Endothelial cell of umbilical vein (primary cell): ENCODE data around the gene LANCL3. TPM values are rescaled to one million over a fixed set of nuclear protein-coding genes. Genes with fewer than 3 reads are reported as not detected.

ENCODE experiments used
- BruUV-seq: library from RNA; stranded (reverse); fragments of 400-500 nt; replicated peaks from 2 replicates; lab custom pipeline; 2021; lab: Mats Ljungman, UMichigan
- CTCF ChIA-PET: fragments of 300-600, 350-600 bp; sonication (Branson Sonifier 250); formaldehyde crosslinking; loops from one replicate; lab custom pipeline; 2021; ENCODE audit warnings: antibody characterized with exemption, inconsistent platforms; lab: Charles Lee
- POLR2A ChIA-PET: fragments of 300-600, 350-600 bp; sonication (Branson Sonifier 250); formaldehyde crosslinking; loops from one replicate; lab custom pipeline; 2021; ENCODE audit warnings: antibody characterized with exemption, inconsistent platforms; lab: Charles Lee
- DNase-seq: peaks from one replicate; pipeline ENCODE4 v3.0.0-alpha.2; 2011; ENCODE audit warnings: low read depth, low spot score
- FAIRE-seq: peaks from 2 replicates; lab custom pipeline; 2011; peaks lifted over from hg19 to GRCh38; lab: Jason Lieb, UNC
- H2AFZ ChIP-seq: 2 replicates; pipeline ENCODE4 v1.6.0; 2012; ENCODE audit warnings: low read depth, low read length, control low read depth, inconsistent platforms
- H3K27ac ChIP-seq: 2 replicates; pipeline ENCODE4 v1.5.1; 2011; ENCODE audit warnings: low read depth, mild to moderate bottlenecking, control low read depth, low read length, moderate library complexity; ENCODE audit not compliant: insufficient read depth
- H3K27me3 ChIP-seq, 2 experiments: 2 replicates each; pipeline versions ENCODE4 v1.6.0 to v1.6.1; 2011; ENCODE audit warnings: low read length in 2 of 2, mixed read lengths in 1 of 2; ENCODE audit not compliant: control insufficient read depth in 2 of 2, insufficient read depth in 2 of 2
- H3K36me3 ChIP-seq, 2 experiments: 2 replicates in 1 of 2; 3 replicates in 1 of 2; pipeline ENCODE4 v1.5.1; 2011; ENCODE audit warnings: low read length in 2 of 2, mild to moderate bottlenecking in 1 of 2, moderate library complexity in 1 of 2; ENCODE audit not compliant: control insufficient read depth in 2 of 2, insufficient read depth in 2 of 2; ENCODE audit errors: extremely low read depth in 1 of 2
- H3K4me1 ChIP-seq: 3 replicates; pipeline ENCODE4 v1.5.1; 2011; ENCODE audit warnings: mild to moderate bottlenecking, low read length; ENCODE audit not compliant: control insufficient read depth, insufficient read depth; ENCODE audit errors: extremely low read depth
- H3K4me2 ChIP-seq: 2 replicates; pipeline ENCODE4 v1.6.1; 2011; ENCODE audit warnings: low read length, control low read depth, mixed read lengths; ENCODE audit not compliant: insufficient read depth
- H3K4me3 ChIP-seq, 3 experiments: fragments of 200-600 bp in 1 of 3; sonication (generic), shearing (Covaris generic) in 1 of 3; replicated peaks in 1 of 3; 2 replicates each; pipeline ENCODE4 v1.5.1; 2011 to 2016; ENCODE audit warnings: control low read depth in 3 of 3, low read length in 3 of 3, mild to moderate bottlenecking in 2 of 3, inconsistent platforms in 1 of 3, low read depth in 1 of 3, moderate library complexity in 1 of 3; ENCODE audit not compliant: insufficient read depth in 1 of 3
- H3K79me2 ChIP-seq: 2 replicates; pipeline ENCODE4 v1.6.0; 2012; ENCODE audit warnings: low read length, inconsistent platforms; ENCODE audit not compliant: control insufficient read depth, insufficient read depth
- H3K9ac ChIP-seq: replicated peaks from 2 replicates; pipeline ENCODE3; 2011; ENCODE audit warnings: low read length, control low read depth; ENCODE audit not compliant: insufficient read depth; ENCODE audit errors: extremely low read depth
- H3K9me1 ChIP-seq: replicated peaks from 3 replicates; pipeline ENCODE4 v1.6.0; 2011; ENCODE audit warnings: mild to moderate bottlenecking, low read length; ENCODE audit not compliant: control insufficient read depth, insufficient read depth; ENCODE audit errors: extremely low read depth
- H3K9me3 ChIP-seq: replicated peaks from 2 replicates; pipeline ENCODE4 v1.5.1; 2012; ENCODE audit warnings: low read length, inconsistent platforms; ENCODE audit not compliant: control insufficient read depth, insufficient read depth
- H4K20me1 ChIP-seq: replicated peaks from 2 replicates; pipeline ENCODE3; 2011; ENCODE audit warnings: mild to moderate bottlenecking, low read length; ENCODE audit not compliant: control insufficient read depth, insufficient read depth; ENCODE audit errors: extremely low read depth
- EZH2 ChIP-seq: IDR thresholded peaks from 2 replicates; pipeline ENCODE4 v1.6.1; 2012; ENCODE audit warnings: borderline replicate concordance, low read depth, mild to moderate bottlenecking, moderate library complexity, low read length, inconsistent platforms; ENCODE audit not compliant: severe bottlenecking
- FOS ChIP-seq: IDR thresholded peaks from 2 replicates; pipeline ENCODE4 v1.6.1; 2011; ENCODE audit warnings: mild to moderate bottlenecking, low read length, moderate library complexity, borderline replicate concordance; ENCODE audit not compliant: insufficient read depth
- GATA2 ChIP-seq: IDR thresholded peaks from 2 replicates; pipeline ENCODE4 v1.7.0; 2011; ENCODE audit warnings: low read depth, mild to moderate bottlenecking, moderate library complexity, mixed read lengths, low read length; ENCODE audit not compliant: insufficient read length, insufficient read depth
- JUN ChIP-seq: IDR thresholded peaks from 2 replicates; pipeline ENCODE4 v1.6.1; 2011; ENCODE audit warnings: borderline replicate concordance, low read depth; ENCODE audit not compliant: insufficient read length, insufficient read depth
- MAX ChIP-seq: IDR thresholded peaks from 2 replicates; pipeline ENCODE4 v1.6.1; 2011; ENCODE audit not compliant: insufficient read depth, insufficient read length
- MYC ChIP-seq: IDR thresholded peaks from one replicate; pipeline ENCODE4 v1.6.1; 2011; ENCODE audit warnings: mild to moderate bottlenecking, low read depth, low read length
- POLR2A ChIP-seq: IDR thresholded peaks from 2 replicates; pipeline ENCODE4 v1.6.1; 2012; ENCODE audit warnings: low read depth, mild to moderate bottlenecking, control low read depth, low read length
- POLR2AphosphoS5 ChIP-seq: IDR thresholded peaks from 2 replicates; pipeline ENCODE4 v1.6.1; 2012; ENCODE audit warnings: low read depth, mild to moderate bottlenecking, control low read depth, low read length, moderate library complexity; ENCODE audit not compliant: insufficient read depth
- dilution Hi-C: fragments of 300-500 bp; cut with MboI; formaldehyde crosslinking; loops from one replicate; pipeline ENCODE4 v1.15.0; 2019; ENCODE audit warnings: low sequenced_read_pairs; ENCODE audit not compliant: extremely low pct_ligation_motif_present
- intact Hi-C: fragments of 100-400 bp; cut with micrococcal nuclease; formaldehyde crosslinking; loops from one replicate; pipeline ENCODE4 v1.10.0; 2022
- polyA plus RNA-seq, 4 experiments: library from polyadenylated mRNA; depleted of rRNA in 3 of 4; stranded (reverse) in 3 of 4; unstranded in 1 of 4; fragments of >200 nt; gene quantifications; 2 replicates each; pipeline versions ENCODE4 v1.2.1 to v1.2.3, GENCODE V29; 2011 to 2012; ENCODE audit warnings: missing spikeins in 1 of 4
- total RNA-seq: library from RNA; stranded (reverse); gene quantifications from 2 replicates; pipeline ENCODE4 v1.2.3, GENCODE V29; 2021
- TF ChIP-seq, protein P1 (sequence below), 2 donors: IDR thresholded peaks; 1 replicate in 1 of 2; 2 replicates in 1 of 2; pipeline ENCODE4 v1.5.1; 2011; ENCODE audit warnings: low read length in 2 of 2, mild to moderate bottlenecking in 2 of 2, moderate library complexity in 2 of 2, control low read depth in 1 of 2, inconsistent platforms in 1 of 2, low read depth in 1 of 2; ENCODE audit not compliant: insufficient read depth in 1 of 2; ENCODE audit errors: extremely low read depth in 1 of 2

The LANCL3 gene
- total and polyA plus RNA-seq, 2 donors (not counting 3 experiments of a cell fraction or from before 2014, with no cell fraction given) = 0.12 to 1.5 TPM

- Histone ChIP-seq H3K4me2 (no peak overlapping the region), H4K20me1 (no peaks in the 10 kb centered on the region), H3K9me1 (no peaks in the 10 kb centered on the region), H3K79me2 (no peaks in the 10 kb centered on the region), H3K4me3 (no peak overlapping the region), H3K4me1 (no peaks in the 10 kb centered on the region), H3K9ac (no peak overlapping the region), H3K27ac (no peak overlapping the region), H3K36me3 (no peaks in the 10 kb centered on the region), H3K9me3 (no peaks in the 10 kb centered on the region), H2AFZ (no peak overlapping the region), H3K27me3 (no peaks in the 10 kb centered on the region)
- no peak for TF ChIP-seq GATA2
- TF ChIP-seq MAX = no peak
- TF ChIP-seq, protein P1, sequence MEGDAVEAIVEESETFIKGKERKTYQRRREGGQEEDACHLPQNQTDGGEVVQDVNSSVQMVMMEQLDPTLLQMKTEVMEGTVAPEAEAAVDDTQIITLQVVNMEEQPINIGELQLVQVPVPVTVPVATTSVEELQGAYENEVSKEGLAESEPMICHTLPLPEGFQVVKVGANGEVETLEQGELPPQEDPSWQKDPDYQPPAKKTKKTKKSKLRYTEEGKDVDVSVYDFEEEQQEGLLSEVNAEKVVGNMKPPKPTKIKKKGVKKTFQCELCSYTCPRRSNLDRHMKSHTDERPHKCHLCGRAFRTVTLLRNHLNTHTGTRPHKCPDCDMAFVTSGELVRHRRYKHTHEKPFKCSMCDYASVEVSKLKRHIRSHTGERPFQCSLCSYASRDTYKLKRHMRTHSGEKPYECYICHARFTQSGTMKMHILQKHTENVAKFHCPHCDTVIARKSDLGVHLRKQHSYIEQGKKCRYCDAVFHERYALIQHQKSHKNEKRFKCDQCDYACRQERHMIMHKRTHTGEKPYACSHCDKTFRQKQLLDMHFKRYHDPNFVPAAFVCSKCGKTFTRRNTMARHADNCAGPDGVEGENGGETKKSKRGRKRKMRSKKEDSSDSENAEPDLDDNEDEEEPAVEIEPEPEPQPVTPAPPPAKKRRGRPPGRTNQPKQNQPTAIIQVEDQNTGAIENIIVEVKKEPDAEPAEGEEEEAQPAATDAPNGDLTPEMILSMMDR (IDR thresholded peaks at IDR 0.05; ENCODE audit: extremely low read depth in 1 of 2, insufficient read depth in 1 of 2, low read depth in 1 of 2, low read length in 2 of 2) = no peak
- no peak for TF ChIP-seq EZH2
- TF ChIP-seq FOS = no peak
- no peak for TF ChIP-seq JUN
- no peak for TF ChIP-seq POLR2AphosphoS5
- TF ChIP-seq MYC = no peak
- no peak for TF ChIP-seq POLR2A
- no TSS peak for BruUV-seq
- ChIA-PET POLR2A (no interaction called here), CTCF (no interaction called here)
- no peak for DNase-seq
- intact Hi-C loops = no loop called here
- dilution Hi-C loops = no loop called here
- FAIRE-seq = no peak
These were observed 107.1 kb downstream of the LANCL3 start for GRCh38 chrX:37678574-37678973.
